Stimulated activated CD8-positive, alpha-beta memory T cell treated with anti-CD3 and anti-CD28 coated beads, Interleukin-12 subunit alpha, Interleukin-12 subunit beta, amount 100 ng/mL, for 24 hours (primary cell): ENCODE results near the gene CAMTA1.

ENCODE experiments used
- DNase-seq: peaks from one replicate; pipeline ENCODE4 v3.0.0-alpha.2; 2020; ENCODE audit errors: extremely low read depth

Gene CAMTA1

DNA sequence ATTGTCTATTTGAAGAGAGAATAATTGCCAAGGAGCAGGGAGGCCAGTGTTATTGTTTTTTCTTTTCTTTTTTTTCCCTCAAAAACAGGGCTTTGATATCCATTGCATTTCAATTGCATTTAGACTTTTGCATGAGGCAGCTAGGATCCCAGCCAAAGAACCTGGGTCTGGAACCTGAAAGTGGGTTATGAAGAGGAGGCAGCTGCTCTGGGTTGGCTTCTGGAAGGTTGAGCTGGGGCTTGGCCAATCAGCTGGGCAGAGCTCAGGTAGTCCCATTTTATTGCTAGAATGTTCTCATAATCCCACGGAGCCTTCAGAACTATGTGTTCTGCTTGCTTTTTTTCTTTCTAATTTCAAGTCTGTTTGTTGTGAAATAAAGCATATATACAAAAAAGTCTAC is 218.9 kb downstream of the CAMTA1 start:
- no peak for DNase-seq

DNA sequence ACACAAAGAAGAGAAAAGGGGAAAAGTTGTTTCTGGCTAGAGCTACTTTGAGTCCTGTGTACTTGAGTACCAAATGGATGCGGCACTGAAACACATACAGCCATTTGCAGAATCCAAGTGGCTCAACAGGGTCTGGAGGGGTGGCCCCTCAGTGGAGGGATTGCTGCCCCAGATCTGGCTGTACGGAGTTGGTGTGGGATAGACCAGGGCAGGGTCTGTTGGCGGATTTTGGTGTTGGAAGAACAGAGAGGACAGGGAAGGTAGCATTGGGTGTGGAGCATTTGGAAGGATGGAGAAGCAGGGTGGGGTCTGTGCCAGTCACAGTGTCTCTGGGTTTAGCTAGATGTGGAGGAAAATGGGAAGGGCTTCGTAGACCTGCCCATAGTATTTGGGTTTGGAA is 220.5 kb downstream of the CAMTA1 start:
- no peak for DNase-seq

GRCh38 chr1:7006996-7007871 is 222.0 kb downstream of the CAMTA1 start:
- DNase-seq = no peak

DNA sequence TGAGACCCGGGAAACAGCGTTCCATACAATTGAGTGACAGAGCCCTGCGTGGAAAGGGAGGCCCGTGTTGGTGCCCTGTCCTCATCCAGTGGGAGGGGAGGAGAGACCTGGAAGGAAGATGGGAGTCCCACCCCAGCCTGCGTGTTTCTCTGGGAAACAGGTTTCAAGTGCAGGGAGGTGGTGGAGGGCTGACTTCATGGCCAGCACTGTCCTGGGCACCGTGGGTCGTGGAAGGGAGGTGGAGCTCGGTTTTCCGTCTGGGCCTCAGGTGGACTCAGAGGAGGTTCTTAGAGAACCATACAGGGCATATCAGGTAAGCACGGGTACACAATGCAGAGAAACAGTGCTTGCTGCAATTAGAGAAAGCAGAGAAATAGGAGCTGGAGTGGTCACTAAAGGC is 222.6 kb downstream of the CAMTA1 start:
- no peak for DNase-seq

GRCh38 chr1:7008331-7008730 is 223.1 kb downstream of the CAMTA1 start:
- no peak for DNase-seq

DNA sequence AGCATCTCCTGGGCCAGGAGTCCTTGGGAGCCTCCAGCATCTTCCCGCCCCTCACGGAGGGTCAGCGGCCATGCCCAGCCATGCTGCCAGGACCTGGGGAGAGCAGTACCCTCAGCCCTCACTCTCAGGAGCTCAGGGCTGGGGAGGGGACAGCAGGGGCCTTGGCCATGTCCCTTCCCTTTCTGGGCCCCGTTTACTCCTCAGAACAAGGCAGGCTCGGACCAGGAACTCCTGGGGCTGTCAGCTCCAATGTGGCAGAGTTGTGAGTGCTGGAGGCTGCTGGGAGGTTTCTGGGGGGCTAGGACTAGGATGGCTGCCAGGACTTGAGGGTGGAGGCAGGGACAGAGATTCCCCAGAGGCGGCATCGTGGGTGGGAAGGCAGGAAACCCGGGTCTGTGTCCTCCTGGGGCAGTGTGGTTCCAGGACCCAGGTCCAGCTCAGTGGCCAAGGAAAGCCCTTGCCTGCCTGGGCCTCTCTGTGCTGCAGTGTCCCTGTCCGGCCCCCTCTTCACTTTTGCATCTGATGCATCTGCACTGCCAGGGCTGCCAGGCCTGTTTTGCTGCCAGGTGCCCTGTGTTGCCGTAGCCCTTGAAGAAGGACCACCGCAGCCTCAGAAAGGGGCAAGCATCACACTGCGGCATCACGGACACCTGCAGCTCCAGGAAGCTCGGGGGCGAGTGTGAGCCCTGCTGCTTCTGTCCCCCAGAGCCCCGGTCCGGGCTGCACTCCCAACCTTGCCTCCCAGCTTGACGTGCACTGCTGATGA is 223.9 kb downstream of the CAMTA1 start:
- no peak for DNase-seq

- no peak for DNase-seq
Observed at GRCh38 chr1:7009741-7010525, 224.7 kb downstream of the CAMTA1 start.

- DNase-seq = no peak
Observed at GRCh38 chr1:7010534-7011200, 225.4 kb downstream of the CAMTA1 start.

- DNase-seq = no peak
Observed at GRCh38 chr1:7011826-7012225, 226.6 kb downstream of the CAMTA1 start.

- no peak for DNase-seq
Observed at GRCh38 chr1:7012461-7012924, 227.2 kb downstream of the CAMTA1 start.

DNA sequence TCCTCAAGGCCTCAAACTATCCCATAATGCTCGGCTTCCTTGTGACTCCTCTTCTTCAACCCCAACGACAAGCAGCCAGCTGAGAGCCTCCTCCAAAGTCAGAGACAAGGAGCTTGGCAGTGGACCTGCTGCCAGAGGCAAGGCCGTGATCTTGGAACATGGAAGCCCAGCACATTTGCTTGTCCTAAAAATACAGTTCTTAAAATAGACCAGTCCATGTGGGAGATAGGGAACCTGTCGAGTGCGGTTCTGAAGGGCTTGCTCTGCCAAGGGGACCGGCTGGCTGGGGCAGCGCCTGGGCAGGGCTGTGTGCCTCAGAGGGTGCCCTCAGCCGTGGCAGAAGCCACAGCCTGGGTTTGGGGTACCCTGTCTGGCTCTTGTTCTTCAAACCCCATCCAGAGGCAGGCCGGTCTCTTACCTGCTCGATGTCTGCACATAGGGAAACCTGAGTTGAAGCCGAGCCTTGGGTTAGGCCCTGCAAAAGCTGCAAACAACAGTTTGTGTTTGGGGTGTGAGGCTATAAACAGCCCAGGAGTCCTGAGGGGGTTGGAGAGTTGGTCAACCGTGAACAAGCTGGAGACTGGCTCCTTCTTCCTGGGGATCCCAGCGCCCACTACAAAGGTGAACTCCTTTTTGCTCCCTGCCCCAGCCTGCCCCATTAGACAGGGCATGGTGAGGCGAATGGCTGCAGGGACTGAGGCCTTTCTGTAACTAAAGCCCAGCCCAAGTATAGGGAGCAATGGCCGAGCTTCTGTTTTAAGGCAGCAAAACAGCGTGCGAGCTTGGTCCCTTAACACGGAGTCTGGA is 228.8 kb downstream of the CAMTA1 start:
- no peak for DNase-seq

- no peak for DNase-seq
Observed at GRCh38 chr1:7014640-7014930, 229.3 kb downstream of the CAMTA1 start.

DNA sequence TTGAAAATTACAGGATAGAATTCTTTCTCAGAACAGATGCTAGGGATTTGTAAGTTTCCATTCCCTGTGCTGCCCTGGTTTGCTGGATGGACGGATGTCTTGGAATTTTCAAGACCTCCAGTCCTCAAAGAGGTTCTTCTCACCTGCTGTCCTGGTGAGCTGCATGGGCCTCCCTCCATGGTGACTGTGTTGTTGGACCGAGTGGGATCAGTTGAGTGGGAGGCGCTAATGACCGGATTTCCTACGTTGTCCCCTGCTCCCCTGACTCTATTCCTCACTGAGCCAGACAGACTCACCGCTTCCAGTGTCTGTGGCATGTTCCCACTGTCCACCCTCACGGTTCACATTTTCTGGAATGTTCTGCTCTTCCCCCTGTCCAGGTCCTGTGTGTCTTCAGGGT is 229.8 kb downstream of the CAMTA1 start:
- no peak for DNase-seq

DNA sequence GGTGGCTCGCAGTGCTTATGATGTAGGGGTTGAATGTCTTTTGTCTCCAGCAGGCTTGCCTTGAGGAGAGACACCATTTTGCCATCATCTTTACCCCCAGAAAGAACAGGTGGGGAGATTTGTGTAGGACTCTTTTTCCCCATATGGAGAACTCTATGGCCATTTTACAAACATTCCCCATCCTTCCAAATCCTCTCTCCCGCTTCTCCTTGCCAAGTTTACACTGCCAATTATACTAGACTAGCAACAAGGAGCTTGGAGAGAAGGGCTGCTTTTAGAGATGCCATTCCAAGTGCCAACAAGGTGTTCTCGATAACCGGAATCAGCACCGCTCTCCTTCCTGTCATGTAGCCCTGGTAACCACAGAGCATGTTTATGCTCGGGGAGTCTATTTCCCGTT is 233.1 kb downstream of the CAMTA1 start:
- DNase-seq = no peak

- DNase-seq = no peak
Observed at GRCh38 chr1:7018826-7019225, 233.6 kb downstream of the CAMTA1 start.

GRCh38 chr1:7019510-7019909 is 234.3 kb downstream of the CAMTA1 start:
- no peak for DNase-seq

GRCh38 chr1:7022058-7022457 is 236.8 kb downstream of the CAMTA1 start:
- no peak for DNase-seq

GRCh38 chr1:7025013-7025412 is 239.8 kb downstream of the CAMTA1 start:
- DNase-seq = no peak

DNA sequence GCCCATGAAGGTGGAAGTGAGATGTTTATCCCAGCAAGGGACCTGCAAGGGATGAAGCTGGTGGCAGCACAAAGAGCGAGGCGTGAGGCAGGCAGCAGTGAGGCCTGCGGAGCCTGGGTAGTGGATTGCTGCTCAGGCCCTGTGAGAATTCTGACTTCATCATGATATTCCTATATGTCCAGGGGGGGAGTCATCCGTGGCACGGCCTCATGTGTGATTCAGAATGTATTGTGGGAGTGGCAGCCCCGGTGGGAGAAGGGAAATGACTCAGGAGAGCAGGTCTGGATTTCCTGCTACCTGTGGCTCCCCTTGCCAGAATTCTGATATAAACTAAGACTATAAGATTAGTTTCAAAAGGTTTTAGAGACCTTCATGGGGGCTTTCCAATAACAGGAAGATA is 240.9 kb downstream of the CAMTA1 start:
- no peak for DNase-seq

- no peak for DNase-seq
Observed at GRCh38 chr1:7032992-7033391, 247.7 kb downstream of the CAMTA1 start.

DNA sequence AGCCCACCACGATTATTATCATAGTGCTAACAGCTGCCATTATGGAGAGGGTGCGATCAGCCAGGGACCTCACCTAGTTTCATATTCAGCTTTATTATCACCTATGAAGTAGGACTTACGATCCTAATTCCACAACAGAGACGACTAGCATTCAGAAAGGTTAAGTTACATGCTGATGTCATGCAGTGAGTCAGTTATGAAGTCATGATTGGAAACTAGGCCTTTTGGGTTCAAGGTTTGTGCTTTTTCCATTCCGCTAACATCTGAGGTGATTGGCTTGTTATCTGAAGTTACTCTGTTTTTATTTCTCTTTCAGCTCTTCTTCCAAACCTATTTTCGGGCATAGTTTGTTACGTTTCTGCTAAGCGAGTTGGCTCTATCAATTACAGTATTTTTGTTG is 251.1 kb downstream of the CAMTA1 start:
- DNase-seq = no peak
